HepG2 (cell line): ENCODE results near the gene CTDP1. TPM values are rescaled to one million over a fixed set of nuclear protein-coding genes. Genes with fewer than 3 reads are reported as not detected.

Experiments used
- ATAC-seq: fragments of 200-7000 bp; cut with Tn5 transposase; 3 replicates; pipeline ENCODE4 v1.9.1; 2020; ENCODE audit warnings: mild to moderate bottlenecking, moderate library complexity
- BruUV-seq: library from RNA; stranded (reverse); fragments of 400-500 nt; replicated peaks from 2 replicates; lab custom pipeline; 2021; lab: Mats Ljungman, UMichigan
- CTCF ChIA-PET: fragments of 300-600 bp; formaldehyde crosslinking; extraction: SDS; loops from one replicate; lab custom pipeline; 2021; ENCODE audit warnings: low total read pairs, inconsistent platforms, low intra/inter-chr PET ratio; lab: Yijun Ruan, JAX
- POLR2A ChIA-PET: fragments of 350-600 bp; sonication (Branson Sonifier 250); formaldehyde crosslinking; loops from one replicate; lab custom pipeline; 2020; ENCODE audit warnings: antibody characterized with exemption, inconsistent platforms; lab: Yijun Ruan, JAX
- DNase-seq: peaks from one replicate; pipeline ENCODE4 v3.0.0-alpha.2; 2015; ENCODE audit warnings: low spot score
- FAIRE-seq: peaks from 3 replicates; lab custom pipeline; 2011; peaks lifted over from hg19 to GRCh38; lab: Jason Lieb, UNC
- H2AFZ ChIP-seq: one replicate; pipeline ENCODE4 v1.6.1; 2011; ENCODE audit warnings: low read length, inconsistent platforms
- H3K27ac ChIP-seq: fragments of 300-600 bp; 3 replicates; pipeline ENCODE4 v1.8.0; 2011; ENCODE audit warnings: mixed run types, mild to moderate bottlenecking, mixed read lengths, low read length, inconsistent platforms; ENCODE audit not compliant: insufficient read depth; ENCODE audit errors: extremely low read length
- H3K27me3 ChIP-seq, 2 experiments: fragments of 200-600 bp in 1 of 2; 2 replicates in 1 of 2; 3 replicates in 1 of 2; pipeline versions ENCODE4 v1.6.0 to v1.8.0; 2011; ENCODE audit warnings: low read length in 2 of 2, mild to moderate bottlenecking in 2 of 2, moderate library complexity in 2 of 2, inconsistent platforms in 1 of 2; ENCODE audit not compliant: insufficient read depth in 2 of 2, control insufficient read depth in 1 of 2
- H3K36me3 ChIP-seq, 2 experiments: fragments of 200-600 bp in 1 of 2; replicated peaks in 1 of 2; 2 replicates in 1 of 2; 3 replicates in 1 of 2; pipeline versions ENCODE4 v1.5.1 to v1.8.0; 2011; ENCODE audit warnings: low read length in 2 of 2, inconsistent platforms in 1 of 2; ENCODE audit not compliant: insufficient read depth in 2 of 2, control insufficient read depth in 1 of 2
- H3K4me1 ChIP-seq: 2 replicates; pipeline ENCODE4 v1.5.1; 2012; ENCODE audit warnings: low read length, inconsistent platforms; ENCODE audit not compliant: insufficient read depth
- H3K4me2 ChIP-seq: 2 replicates; pipeline ENCODE4 v1.6.0; 2011; ENCODE audit warnings: low read depth, low read length, inconsistent platforms
- H3K4me3 ChIP-seq, 3 experiments: fragments of 200-600 bp in 1 of 3; sonication (generic), shearing (Covaris generic) in 1 of 3; replicated peaks in 1 of 3; 2 replicates each; pipeline ENCODE4 v1.5.1; 2011 to 2016; ENCODE audit warnings: low read length in 3 of 3, inconsistent platforms in 2 of 3, low read depth in 2 of 3, mild to moderate bottlenecking in 2 of 3, control low read depth in 1 of 3, mixed read lengths in 1 of 3; ENCODE audit not compliant: insufficient read depth in 1 of 3
- H3K79me2 ChIP-seq: one replicate; pipeline ENCODE4 v1.6.1; 2011; ENCODE audit warnings: low read length, inconsistent platforms; ENCODE audit not compliant: insufficient read depth
- H3K9ac ChIP-seq: 2 replicates; pipeline ENCODE4 v1.6.0; 2011; ENCODE audit warnings: mild to moderate bottlenecking, low read depth, low read length, inconsistent platforms; ENCODE audit not compliant: insufficient read depth
- H3K9me3 ChIP-seq: 2 replicates; pipeline ENCODE4 v1.5.1; 2012; ENCODE audit warnings: mild to moderate bottlenecking, low read length
- H4K20me1 ChIP-seq: 2 replicates; pipeline ENCODE4 v1.6.0; 2011; ENCODE audit warnings: inconsistent platforms, mild to moderate bottlenecking, low read length, moderate library complexity; ENCODE audit not compliant: insufficient read depth
- EED ChIP-seq: sonication (generic); formaldehyde crosslinking; IDR thresholded peaks from 2 replicates; pipeline ENCODE4 v1.5.0; 2020; ENCODE audit warnings: mild to moderate bottlenecking, missing genetic modification reagents
- ISL2 ChIP-seq: sonication (generic); formaldehyde crosslinking; IDR thresholded peaks from 2 replicates; pipeline ENCODE4 v1.5.0; 2020; ENCODE audit warnings: missing genetic modification reagents
- KIAA2018 ChIP-seq: sonication (generic); formaldehyde crosslinking; IDR thresholded peaks from 2 replicates; pipeline ENCODE4 v1.5.0; 2020; ENCODE audit warnings: mild to moderate bottlenecking, missing genetic modification reagents, borderline replicate concordance
- MXI1 ChIP-seq: IDR thresholded peaks from 3 replicates; pipeline ENCODE4 v1.6.1; 2012; ENCODE audit warnings: low read depth, low read length, inconsistent platforms, borderline replicate concordance
- SNAPC5 ChIP-seq: sonication (generic); formaldehyde crosslinking; IDR thresholded peaks from 2 replicates; pipeline ENCODE4 v1.8.1; 2023; ENCODE audit warnings: mild to moderate bottlenecking, missing genetic modification reagents, borderline replicate concordance
- SUZ12 ChIP-seq: fragments of 150-350 bp; IDR thresholded peaks from 2 replicates; pipeline ENCODE4 v1.6.1; 2014; ENCODE audit warnings: low read depth, low read length
- ZNF230 ChIP-seq: sonication (generic); formaldehyde crosslinking; IDR thresholded peaks from 2 replicates; pipeline ENCODE4 v1.4.0; 2020; ENCODE audit warnings: mild to moderate bottlenecking, missing genetic modification reagents
- ZNF335 ChIP-seq: sonication (generic); formaldehyde crosslinking; IDR thresholded peaks from 2 replicates; pipeline ENCODE4 v1.4.0; 2020; ENCODE audit warnings: missing genetic modification reagents
- WGBS: methylation state at CpG from one replicate; pipeline ENCODE4 v1.1.6; 2017; ENCODE audit warnings: low lambda C conversion rate; 5-methylcytosine and 5-hydroxymethylcytosine counted together
- in situ Hi-C: cut with HindIII; loops from 2 replicates; pipeline ENCODE4 v1.10.0; 2017; ENCODE audit warnings: low pct_unique_long_range_greater_than_20kb; ENCODE audit not compliant: extremely low pct_ligation_motif_present
- intact Hi-C: fragments of 100-400 bp; cut with micrococcal nuclease; formaldehyde crosslinking; loops from one replicate; pipeline ENCODE4 v1.10.0; 2022; ENCODE audit not compliant: unreplicated experiment
- polyA plus RNA-seq, 8 experiments: library from polyadenylated mRNA; depleted of rRNA in 3 of 8; stranded (reverse) in 7 of 8; unstranded in 1 of 8; fragments of >200 nt; fragmentation: Illumina TruSeq in 4 of 8; extraction: Trizol in 4 of 8; gene quantifications; 2 replicates each; pipeline versions ENCODE4 v1.2.1 to v1.2.3, GENCODE V29; 2011 to 2016; ENCODE audit warnings: low read depth in 4 of 8, missing spikeins in 1 of 8, mixed read lengths in 1 of 8; ENCODE audit not compliant: insufficient read depth in 1 of 8
- total RNA-seq, 5 experiments: library from RNA; depleted of rRNA; stranded (reverse); fragments of >200 nt; fragmentation: Illumina TruSeq; extraction: Trizol; gene quantifications; 2 replicates each; pipeline ENCODE4 v1.2.3, GENCODE V29; 2016; ENCODE audit warnings: low read depth in 1 of 5

CTDP1 gene
- total and polyA plus RNA-seq, 2 of the 13 experiments (the other 11 are each of a cell fraction or from before 2014, with no cell fraction given), result 6.9 to 11.0 TPM

- TF ChIP-seq KIAA2018 (no peak), SUZ12 (no peak), ISL2 (no peak), EED (CRISPR knock-in tag) (no peak)
These were observed 57.8 kb downstream of the CTDP1 start (continued) for GRCh38 chr18:79737426-79737825.

GRCh38 chr18:79738041-79738461 is 58.4 kb downstream of the CTDP1 start:
- Histone ChIP-seq H3K4me1 (no peaks in the 10 kb centered on the region), H3K9me3 (no peaks in the 10 kb centered on the region), H3K9ac (no peak overlapping the region), H4K20me1 (no peaks in the 10 kb centered on the region), H2AFZ (no peak overlapping the region), H3K79me2 (no peaks in the 10 kb centered on the region), H3K4me3 (no peak overlapping the region), H3K27ac (no peak overlapping the region), H3K27me3 (no peaks in the 10 kb centered on the region; a peak in 1 of 5 replicates), H3K36me3 (peaks cover 10 to 49% of the 10 kb centered on the region in 2 experiments; a peak in 4 of 5 replicates), H3K4me2 (no peak overlapping the region)
- no TSS peak for BruUV-seq
- 99% methylated on average over 17 of the region's 20 CpGs for WGBS
- FAIRE-seq (no peak), DNase-seq (no peak), ATAC-seq (no peak)
- ChIA-PET POLR2A (no interaction called here), CTCF (no interaction called here)
- in situ Hi-C loops (no loop called here), intact Hi-C loops (no loop called here)
- no peak for TF ChIP-seq ZNF335 (CRISPR knock-in tag)
- no peak for TF ChIP-seq MXI1
- TF ChIP-seq SNAPC5, result no peak
- TF ChIP-seq ZNF230 (CRISPR knock-in tag), result no peak
